ENCODE measurements around the gene OR14K1. TPM values are rescaled to one million over a fixed set of nuclear protein-coding genes. Genes with fewer than 3 reads are reported as not detected.
"Not testable (repeated sequence)": the region's sequence is repeated elsewhere in the genome, so short reads cannot be mapped to it uniquely, and the experiment has no call there.

The OR14K1 gene
- not detected for total RNA-seq
- long read RNA-seq: 0 reads

GRCh38 chr1:247738315-247738714, at the start of gene OR14K1:
Gene OR14K1, plus strand, starts transcription at chr1:247738615. Its CDS starts 0 bp downstream, at chr1:247738615.
- Histone ChIP-seq H3K27ac (no peak within 1 kb of the TSS), H3K27me3 (ENCODE audit: low read depth) (no peaks in the 10 kb centered on the region), H3K4me3 (no peak within 1 kb of the TSS), H3K9me3 (no peaks in the 10 kb centered on the region), H3K4me1 (no peaks in the 10 kb centered on the region), H3K36me3 (no peaks in the 10 kb centered on the region)
- intact Hi-C loops (cut with DNase I): no loop called here
- TF ChIP-seq CTCF (IDR thresholded peaks at IDR 0.05): no peak
- DNase-seq (no peak), ATAC-seq (no peak)

- TF ChIP-seq CTCF (IDR thresholded peaks at IDR 0.05): no peak
- H3K27me3 ChIP-seq (ENCODE audit: low read depth): no peaks in the 10 kb centered on the region
- H3K36me3 ChIP-seq: no peaks in the 10 kb centered on the region
- H3K4me3 ChIP-seq: no peak overlapping the region
- intact Hi-C loops (cut with DNase I): no loop called here
- ATAC-seq: no peak
- no peaks in the 10 kb centered on the region for H3K9me3 ChIP-seq
- H3K27ac ChIP-seq: no peak overlapping the region
- no peak for DNase-seq
- no peaks in the 10 kb centered on the region for H3K4me1 ChIP-seq
Observed at GRCh38 chr1:247701338-247701737, 37.1 kb upstream of the OR14K1 start.

- H3K4me3 ChIP-seq; H3K27ac ChIP-seq; H3K36me3 ChIP-seq; intact Hi-C loops (cut with DNase I); H3K9me3 ChIP-seq; H3K27me3 ChIP-seq (ENCODE audit: low read depth); H3K4me1 ChIP-seq; ATAC-seq; DNase-seq: not testable (repeated sequence)
Observed at GRCh38 chr1:247710681-247711080, 27.7 kb upstream of the OR14K1 start.

GRCh38 chr1:247713753-247714152, 24.7 kb upstream of the OR14K1 start:
- intact Hi-C loops (cut with DNase I): no loop called here
- Histone ChIP-seq H3K27ac (no peak overlapping the region), H3K36me3 (no peaks in the 10 kb centered on the region), H3K27me3 (ENCODE audit: low read depth) (no peaks in the 10 kb centered on the region), H3K4me3 (no peak overlapping the region), H3K4me1 (no peaks in the 10 kb centered on the region), H3K9me3 (no peaks in the 10 kb centered on the region)
- ATAC-seq (no peak), DNase-seq (no peak)
- no peak for TF ChIP-seq CTCF (IDR thresholded peaks at IDR 0.05)

- no peak for TF ChIP-seq CTCF (IDR thresholded peaks at IDR 0.05)
- DNase-seq (no peak), ATAC-seq (no peak)
- intact Hi-C loops (cut with DNase I): no loop called here
- Histone ChIP-seq H3K9me3 (peaks cover 9% of the 10 kb centered on the region), H3K36me3 (no peaks in the 10 kb centered on the region), H3K4me1 (no peaks in the 10 kb centered on the region), H3K27ac (no peak within 1 kb of the TSS), H3K4me3 (no peak within 1 kb of the TSS), H3K27me3 (ENCODE audit: low read depth) (no peaks in the 10 kb centered on the region)
Observed at GRCh38 chr1:247716546-247716945, 21.9 kb upstream of the OR14K1 start, which contains the start of gene OR6F1. Gene OR6F1, minus strand, starts transcription at chr1:247716646. Its CDS starts 3,891 bp downstream, at chr1:247712755.

GRCh38 chr1:247721222-247721621, 17.2 kb upstream of the OR14K1 start:
- intact Hi-C loops (cut with DNase I): no loop called here
- H3K4me1 ChIP-seq: no peaks in the 10 kb centered on the region
- no peak overlapping the region for H3K4me3 ChIP-seq
- H3K27me3 ChIP-seq (ENCODE audit: low read depth): no peaks in the 10 kb centered on the region
- no peak for TF ChIP-seq CTCF (IDR thresholded peaks at IDR 0.05)
- no peak overlapping the region for H3K27ac ChIP-seq
- H3K9me3 ChIP-seq: peaks cover 9% of the 10 kb centered on the region
- DNase-seq: no peak
- H3K36me3 ChIP-seq: no peaks in the 10 kb centered on the region
- no peak for ATAC-seq

All from lower lobe of right lung (tissue), 2 donors.